Activated naive CD8-positive, alpha-beta T cell treated with anti-CD3 and anti-CD28 coated beads, Interleukin-2, amount 10 ng/mL, durations not matched to agents 7 days and 5 days (primary cell): ENCODE measurements around the gene LMO2. TPM values are rescaled to one million over a fixed set of nuclear protein-coding genes. Genes with fewer than 3 reads are reported as not detected.
"Not testable (repeated sequence)": the region's sequence is repeated elsewhere in the genome, so short reads cannot be mapped to it uniquely, and the experiment has no call there.

ENCODE experiments used
- ATAC-seq: fragments of 150-1000 bp; cut with Tn5 transposase; one replicate; pipeline ENCODE4 v1.10.0; 2021; ENCODE audit warnings: low read depth, moderate library complexity
- POLR2A ChIA-PET: fragments of 350-600 bp; sonication (Branson Sonifier 250); formaldehyde crosslinking; loops from one replicate; lab custom pipeline; 2021; ENCODE audit warnings: antibody characterized with exemption; lab: Charles Lee
- DNase-seq: peaks from one replicate; pipeline ENCODE4 v3.0.0; 2021
- H3K27ac Mint-ChIP-seq: one replicate; pipeline ENCODE4 v1.8.0; 2022; ENCODE audit warnings: mild to moderate bottlenecking, mixed read lengths
- H3K27me3 Mint-ChIP-seq: one replicate; pipeline ENCODE4 v1.8.0; 2022; ENCODE audit warnings: mild to moderate bottlenecking, moderate library complexity, mixed read lengths
- H3K36me3 Mint-ChIP-seq: one replicate; pipeline ENCODE4 v1.8.0; 2021; ENCODE audit warnings: mild to moderate bottlenecking, mixed read lengths
- H3K4me1 Mint-ChIP-seq: one replicate; pipeline ENCODE4 v1.8.0; 2021; ENCODE audit warnings: mixed read lengths
- H3K4me3 Mint-ChIP-seq: one replicate; pipeline ENCODE4 v1.8.0; 2022; ENCODE audit warnings: mild to moderate bottlenecking, moderate library complexity, mixed read lengths
- H3K9me3 Mint-ChIP-seq: one replicate; pipeline ENCODE4 v1.8.0; 2021; ENCODE audit warnings: mixed read lengths
- total RNA-seq, 2 experiments: library from RNA; stranded (reverse); gene quantifications; one replicate each; pipeline ENCODE4 v1.2.3, GENCODE V29; 2021

LMO2 gene
- total RNA-seq, 2 experiments from 2014 or later = 0.44 to 0.48 TPM

DNA sequence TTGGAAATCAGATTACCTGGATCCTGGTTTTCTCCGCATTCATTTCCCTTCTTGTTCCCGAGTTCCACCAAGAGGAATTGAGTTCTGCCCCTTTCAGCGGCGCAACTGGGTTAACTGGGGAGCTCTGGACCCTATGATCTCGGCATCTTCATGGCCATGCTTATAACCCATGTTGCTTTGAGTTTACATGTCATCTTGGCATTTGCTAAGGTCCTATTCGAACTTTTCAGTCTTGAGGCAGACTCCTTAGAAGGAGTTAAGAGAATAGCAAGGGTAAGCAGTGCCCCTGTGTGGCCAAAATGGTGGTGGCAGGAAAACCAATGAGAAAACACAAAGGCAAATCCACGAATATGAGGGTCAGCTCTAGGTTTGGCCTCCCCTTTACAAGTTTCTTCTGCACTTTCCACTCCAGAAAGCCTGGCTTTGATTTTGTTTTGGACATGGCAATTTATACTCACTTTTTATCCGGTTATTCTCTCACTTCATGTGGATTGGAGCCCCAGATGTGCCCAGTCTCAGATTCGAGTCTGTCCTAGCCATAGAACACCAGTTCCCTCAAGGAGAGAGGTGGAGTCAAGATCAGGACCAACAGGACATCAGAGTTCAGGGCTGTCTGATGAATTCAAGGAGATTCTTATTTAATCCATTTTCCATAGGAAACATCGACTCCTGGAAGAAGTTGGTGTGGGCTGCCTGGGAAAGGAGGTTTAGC, 62.3 kb downstream of the LMO2 start:
- peaks cover 63% of the 10 kb centered on the region for H3K27me3 Mint-ChIP-seq
- ATAC-seq = peak; percentile 76

DNA sequence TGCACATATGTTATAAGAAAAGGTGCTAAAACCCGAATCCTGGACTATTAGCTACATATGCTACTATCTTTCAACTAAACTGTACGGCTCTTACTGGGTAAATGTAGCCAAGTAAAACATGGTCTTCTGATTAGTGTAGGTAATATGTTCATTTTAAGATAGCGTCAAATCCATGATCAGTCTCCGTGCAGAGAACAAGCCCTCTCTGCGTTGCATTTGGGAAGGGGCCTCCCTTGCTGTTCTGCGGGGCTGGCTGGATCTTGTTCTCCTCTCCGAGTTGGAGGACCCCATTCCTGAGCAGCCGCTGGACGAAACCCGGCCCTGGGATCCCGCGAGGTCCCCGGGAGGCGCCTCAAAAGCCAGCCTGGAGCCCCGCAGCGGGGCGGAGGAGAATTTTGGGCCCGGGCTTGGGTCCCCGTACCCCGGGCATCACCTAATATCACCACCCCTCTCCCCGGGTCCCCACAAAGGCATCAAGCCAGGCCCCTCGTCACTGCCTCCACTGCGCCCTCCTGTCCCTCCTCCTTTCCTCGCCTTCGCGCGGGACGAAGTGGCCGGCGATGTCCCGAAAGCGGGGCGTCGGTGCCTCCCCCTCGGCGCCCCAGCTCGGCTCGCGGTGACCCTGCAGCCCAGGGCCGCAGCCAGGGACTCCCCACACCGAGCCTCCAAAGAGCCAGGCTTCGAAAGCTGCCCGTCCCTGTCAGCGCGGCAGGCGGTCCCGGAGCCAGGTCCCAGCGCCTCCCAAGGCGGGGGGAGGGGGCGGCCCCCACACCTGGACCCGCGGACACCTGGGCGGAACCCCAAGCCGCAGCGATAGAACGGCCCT, 63.1 kb downstream of the LMO2 start:
- H3K4me1 Mint-ChIP-seq = peaks cover 7% of the 10 kb centered on the region
- DNase-seq = no peak
- no peaks in the 10 kb centered on the region for H3K9me3 Mint-ChIP-seq
- peaks cover 61% of the 10 kb centered on the region for H3K27me3 Mint-ChIP-seq
- peak; percentile 25 for ATAC-seq
- H3K4me3 Mint-ChIP-seq = no peak overlapping the region
- H3K27ac Mint-ChIP-seq = no peak overlapping the region
- POLR2A ChIA-PET = interaction anchor here (1.3 kb wide), 1 partner anchor 21 kb away, joined by 3 read pairs; no protein-coding TSS in a partner anchor
- no peaks in the 10 kb centered on the region for H3K36me3 Mint-ChIP-seq

More for the DNA sequence above, 62.3 kb downstream of the LMO2 start:
- no peaks in the 10 kb centered on the region for H3K36me3 Mint-ChIP-seq
- peaks cover 7% of the 10 kb centered on the region for H3K4me1 Mint-ChIP-seq
- POLR2A ChIA-PET = interaction anchor here (1.3 kb wide), 1 partner anchor 21 kb away, joined by 3 read pairs; no protein-coding TSS in a partner anchor
- H3K27ac Mint-ChIP-seq = no peak overlapping the region
- H3K9me3 Mint-ChIP-seq = no peaks in the 10 kb centered on the region
- H3K4me3 Mint-ChIP-seq = peak overlapping the region; percentile 82
- DNase-seq = peak; percentile 59

DNA sequence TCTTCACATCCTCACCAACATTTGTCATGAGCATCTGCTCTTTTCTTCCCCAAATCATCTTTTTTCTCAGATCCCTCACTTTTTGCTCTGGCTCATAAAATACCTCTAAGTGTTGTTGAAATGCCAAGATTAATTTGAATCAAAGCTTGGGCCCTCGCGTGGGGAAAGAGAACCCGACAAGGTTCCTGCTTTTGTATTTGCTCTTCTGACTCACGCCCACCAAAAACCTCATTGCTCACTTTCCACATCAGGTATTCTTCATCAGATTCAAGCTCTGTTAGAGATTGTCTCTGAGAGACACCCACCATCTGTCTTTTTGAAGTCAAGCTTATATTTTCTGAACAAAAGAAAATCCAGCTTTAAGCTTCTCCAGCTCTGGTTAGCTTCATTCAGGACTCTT, 64.7 kb downstream of the LMO2 start:
- Mint-ChIP-seq H3K36me3 (no peaks in the 10 kb centered on the region), H3K9me3 (no peaks in the 10 kb centered on the region), H3K27me3 (peaks cover 56% of the 10 kb centered on the region), H3K27ac (no peak overlapping the region), H3K4me3 (no peak overlapping the region), H3K4me1 (peaks cover 7% of the 10 kb centered on the region)
- ATAC-seq (no peak), DNase-seq (no peak)
- POLR2A ChIA-PET = no interaction called here

DNA sequence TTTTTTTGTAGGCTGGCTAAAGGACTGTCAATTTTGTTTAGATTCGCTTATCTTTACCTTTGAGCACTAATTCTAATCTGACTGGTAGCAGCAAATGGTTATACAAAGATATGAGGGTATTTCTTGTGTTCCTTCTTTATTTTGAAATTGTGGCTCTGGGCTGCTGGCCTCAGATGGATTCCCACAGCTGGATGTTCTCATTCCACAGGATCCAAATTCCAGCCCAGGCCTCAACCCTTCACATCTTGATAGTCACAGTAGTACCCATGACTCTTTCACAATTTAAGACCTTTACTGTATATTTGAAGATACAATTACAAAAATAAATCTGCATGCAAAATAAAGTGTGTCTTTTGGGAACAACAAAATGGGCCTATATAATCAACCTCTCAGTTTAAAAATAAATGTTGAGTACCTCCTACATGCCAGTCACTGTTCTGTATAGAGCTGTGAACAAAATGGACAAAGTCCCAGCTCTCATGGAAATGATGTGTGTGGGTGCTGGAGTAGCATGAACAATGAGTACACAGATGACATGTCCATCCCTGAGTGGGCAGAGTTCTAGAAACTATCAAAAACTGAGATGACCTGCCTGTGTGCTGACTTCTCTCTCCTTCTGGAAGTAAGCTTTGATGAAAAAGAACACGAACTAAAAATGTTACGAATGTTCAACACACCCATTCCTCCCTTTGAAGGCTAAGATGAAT, 65.9 kb downstream of the LMO2 start:
- DNase-seq (no peak), ATAC-seq (no peak)
- Mint-ChIP-seq H3K4me1 (peaks cover 7% of the 10 kb centered on the region), H3K27ac (no peak overlapping the region), H3K9me3 (no peaks in the 10 kb centered on the region), H3K36me3 (no peaks in the 10 kb centered on the region), H3K27me3 (peaks cover 56% of the 10 kb centered on the region), H3K4me3 (no peak overlapping the region)
- POLR2A ChIA-PET = no interaction called here

DNA sequence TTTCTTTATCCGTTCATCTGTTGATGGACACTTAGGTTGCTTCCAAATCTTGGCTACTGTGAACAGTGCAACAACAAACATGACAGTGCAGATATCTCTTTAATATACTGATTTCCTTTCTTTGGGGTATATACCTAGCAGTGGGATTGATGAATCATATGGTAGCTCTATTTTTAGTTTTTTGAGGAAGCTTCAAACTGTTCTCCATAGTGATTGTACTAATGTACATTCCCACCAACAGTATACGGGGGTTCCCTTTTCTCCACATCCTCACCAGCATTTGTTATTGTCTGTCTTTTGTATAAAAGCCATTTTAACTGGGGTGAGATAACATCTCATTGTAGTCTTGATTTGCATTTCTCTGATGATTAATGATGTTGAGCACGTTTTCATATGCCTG, 68.9 kb downstream of the LMO2 start:
- H3K27ac Mint-ChIP-seq, ATAC-seq, POLR2A ChIA-PET, H3K36me3 Mint-ChIP-seq, H3K9me3 Mint-ChIP-seq, DNase-seq, H3K4me1 Mint-ChIP-seq, H3K4me3 Mint-ChIP-seq: not testable (repeated sequence)
- peaks cover 34% of the 10 kb centered on the region for H3K27me3 Mint-ChIP-seq

DNA sequence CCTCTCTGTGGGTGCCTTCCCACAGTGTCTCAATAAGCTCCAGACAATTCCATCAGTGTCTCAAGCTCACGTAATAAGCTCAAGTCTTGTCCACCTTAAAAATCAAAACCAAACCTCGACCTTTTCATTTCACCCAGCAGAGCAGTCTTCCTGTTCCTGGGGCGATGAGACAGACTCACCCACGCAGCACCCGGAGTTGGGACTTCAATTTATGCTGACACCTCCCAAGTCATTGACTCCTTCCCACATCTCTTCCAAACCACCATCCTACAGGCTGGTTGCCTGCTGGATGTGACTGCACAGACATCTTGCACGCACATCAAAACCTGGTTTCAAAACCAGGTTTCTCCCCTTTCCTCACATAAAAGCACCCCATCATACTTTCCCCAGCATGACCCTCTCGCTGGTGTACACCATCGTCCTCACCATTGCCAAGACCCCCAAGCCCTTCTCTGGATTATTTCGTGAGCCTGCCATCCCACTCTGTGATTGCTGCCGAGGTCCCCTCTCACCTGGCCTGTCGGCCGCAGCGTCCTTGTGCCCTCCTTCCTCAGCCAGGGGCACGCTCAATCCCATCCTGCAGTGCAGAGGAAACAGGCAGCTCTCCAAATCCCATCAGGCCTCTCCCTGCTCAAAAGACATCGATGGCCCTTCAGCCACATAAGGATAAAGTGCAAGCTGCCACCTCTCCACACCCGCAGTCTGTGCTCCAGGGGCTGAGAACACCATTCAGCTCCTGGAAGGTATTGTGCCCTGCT, 72.4 kb downstream of the LMO2 start:
- no peak for ATAC-seq
- Mint-ChIP-seq H3K9me3 (no peaks in the 10 kb centered on the region), H3K36me3 (no peaks in the 10 kb centered on the region), H3K27me3 (peaks cover 8% of the 10 kb centered on the region), H3K4me1 (no peaks in the 10 kb centered on the region), H3K4me3 (no peak overlapping the region), H3K27ac (no peak overlapping the region)
- POLR2A ChIA-PET = no interaction called here
- no peak for DNase-seq

Other genes starting within 250 kb of the LMO2 start
- under 1 TPM in 1 of 2 experiments, not detected in 1; 0.40 TPM for gene C11orf91, start 191.2 kb downstream of the LMO2 start, total RNA-seq
- gene CD59, start 155.7 kb downstream of the LMO2 start, total RNA-seq = 10 to 100 TPM; 57.0 to 59.3 TPM
- 10 to 100 TPM; 29.4 to 30.1 TPM for gene FBXO3, start 117.6 kb downstream of the LMO2 start, total RNA-seq
- gene CAPRIN1, start 159.7 kb upstream of the LMO2 start, total RNA-seq = 100 to 1,000 TPM; 190 to 201 TPM
- gene NAT10, start 213.6 kb upstream of the LMO2 start, total RNA-seq = 10 to 100 TPM; 72.7 to 76.3 TPM